Activated naive CD4-positive, alpha-beta T cell treated with anti-CD3 and anti-CD28 coated beads, Interleukin-2, amount 50 U/mL, for 72 hours (primary cell): ENCODE data around the gene BCAS3. TPM values are rescaled to one million over a fixed set of nuclear protein-coding genes. Genes with fewer than 3 reads are reported as not detected.

Experiments
- ATAC-seq, 2 donors: fragments of 150-1000 bp; cut with Tn5 transposase; 2 replicates each; pipeline ENCODE4 v1.10.0; 2021; ENCODE audit warnings: mild to moderate bottlenecking in 2 of 2, moderate library complexity in 2 of 2
- DNase-seq, 2 donors: peaks; one replicate each; pipeline ENCODE4 v3.0.0; 2021 to 2022; ENCODE audit warnings: low spot score in 2 of 2
- H3K27ac Mint-ChIP-seq, 2 donors: one replicate each; pipeline ENCODE4 v1.8.0; 2022; ENCODE audit warnings: mild to moderate bottlenecking in 2 of 2, mixed read lengths in 2 of 2
- H3K36me3 Mint-ChIP-seq, 2 donors: one replicate each; pipeline ENCODE4 v1.8.0; 2022; ENCODE audit warnings: mixed read lengths in 2 of 2
- H3K9me3 Mint-ChIP-seq, 2 donors: one replicate each; pipeline ENCODE4 v1.8.0; 2022; ENCODE audit warnings: mixed read lengths in 2 of 2
- total RNA-seq, 2 donors: library from RNA; stranded (reverse); gene quantifications; one replicate each; pipeline ENCODE4 v1.2.3, GENCODE V29; 2022

BCAS3 gene
- total RNA-seq, 2 donors from 2014 or later: 10.5 to 24.4 TPM

GRCh38 chr17:61397086-61397842 is 719.6 kb downstream of the BCAS3 start:
- H3K9me3 Mint-ChIP-seq: no peaks in the 10 kb centered on the region
- peaks cover 0 to 7% of the 10 kb centered on the region in 2 donors for H3K36me3 Mint-ChIP-seq
- no peak overlapping the region for H3K27ac Mint-ChIP-seq
- DNase-seq (no peak), ATAC-seq (no peak)

DNA sequence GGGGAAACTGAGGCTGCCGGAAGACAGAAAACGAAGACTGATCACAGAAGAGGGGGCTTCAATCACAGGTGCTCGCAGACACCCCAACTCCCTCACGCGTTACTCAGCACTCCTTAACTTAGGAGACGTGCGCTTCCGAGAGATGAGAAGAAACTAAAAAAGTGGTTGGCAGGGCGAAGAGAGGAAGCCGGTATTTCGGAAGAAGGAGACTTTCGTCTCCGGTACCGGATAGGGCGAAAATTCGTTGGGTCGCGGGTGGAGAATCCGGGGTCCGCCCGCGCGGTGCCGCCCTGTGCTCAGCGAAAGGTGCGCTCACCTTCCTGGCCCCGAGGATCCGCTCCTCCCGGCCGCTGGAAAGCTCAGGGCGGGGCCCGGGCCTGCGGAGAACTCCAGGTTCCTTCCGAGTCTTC is 721.1 kb downstream of the BCAS3 start:
- ATAC-seq: no peak
- DNase-seq: no peak
- Mint-ChIP-seq H3K36me3 (peaks cover 0 to 11% of the 10 kb centered on the region in 2 donors), H3K27ac (no peak overlapping the region), H3K9me3 (no peaks in the 10 kb centered on the region)

GRCh38 chr17:61399131-61400065 is 721.7 kb downstream of the BCAS3 start, which contains the start of gene TBX2:
TBX2 (plus strand) TSS chr17:61399843; CDS start chr17:61400177, 334 bp downstream.
- Mint-ChIP-seq H3K36me3 (peaks cover 0 to 11% of the 10 kb centered on the region in 2 donors), H3K9me3 (no peaks in the 10 kb centered on the region), H3K27ac (no peak within 1 kb of the TSS)
- ATAC-seq: no peak
- DNase-seq: no peak

DNA sequence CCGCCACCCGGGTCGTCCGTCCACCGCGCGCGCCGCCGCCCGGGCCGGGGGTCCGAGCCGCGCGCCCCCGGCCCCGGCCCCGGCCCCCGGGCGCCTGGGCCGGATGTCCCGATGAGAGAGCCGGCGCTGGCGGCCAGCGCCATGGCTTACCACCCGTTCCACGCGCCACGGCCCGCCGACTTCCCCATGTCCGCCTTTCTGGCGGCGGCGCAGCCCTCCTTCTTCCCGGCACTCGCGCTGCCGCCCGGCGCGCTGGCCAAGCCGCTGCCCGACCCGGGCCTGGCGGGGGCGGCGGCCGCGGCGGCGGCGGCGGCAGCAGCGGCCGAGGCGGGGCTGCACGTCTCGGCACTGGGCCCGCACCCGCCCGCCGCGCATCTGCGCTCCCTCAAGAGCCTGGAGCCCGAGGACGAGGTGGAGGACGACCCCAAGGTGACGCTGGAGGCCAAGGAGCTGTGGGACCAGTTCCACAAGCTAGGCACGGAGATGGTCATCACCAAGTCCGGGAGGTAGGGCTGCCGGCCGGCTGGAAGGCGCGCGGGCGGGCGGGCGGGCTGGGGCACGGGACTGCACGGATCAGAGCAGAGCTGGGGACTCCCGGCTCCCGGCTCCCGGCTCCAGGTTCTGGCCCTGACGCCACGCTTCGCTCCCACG is 722.5 kb downstream of the BCAS3 start:
- ATAC-seq (no peak), DNase-seq (no peak)
- Mint-ChIP-seq H3K27ac (no peak overlapping the region), H3K9me3 (no peaks in the 10 kb centered on the region), H3K36me3 (peaks cover 0 to 11% of the 10 kb centered on the region in 2 donors)

DNA sequence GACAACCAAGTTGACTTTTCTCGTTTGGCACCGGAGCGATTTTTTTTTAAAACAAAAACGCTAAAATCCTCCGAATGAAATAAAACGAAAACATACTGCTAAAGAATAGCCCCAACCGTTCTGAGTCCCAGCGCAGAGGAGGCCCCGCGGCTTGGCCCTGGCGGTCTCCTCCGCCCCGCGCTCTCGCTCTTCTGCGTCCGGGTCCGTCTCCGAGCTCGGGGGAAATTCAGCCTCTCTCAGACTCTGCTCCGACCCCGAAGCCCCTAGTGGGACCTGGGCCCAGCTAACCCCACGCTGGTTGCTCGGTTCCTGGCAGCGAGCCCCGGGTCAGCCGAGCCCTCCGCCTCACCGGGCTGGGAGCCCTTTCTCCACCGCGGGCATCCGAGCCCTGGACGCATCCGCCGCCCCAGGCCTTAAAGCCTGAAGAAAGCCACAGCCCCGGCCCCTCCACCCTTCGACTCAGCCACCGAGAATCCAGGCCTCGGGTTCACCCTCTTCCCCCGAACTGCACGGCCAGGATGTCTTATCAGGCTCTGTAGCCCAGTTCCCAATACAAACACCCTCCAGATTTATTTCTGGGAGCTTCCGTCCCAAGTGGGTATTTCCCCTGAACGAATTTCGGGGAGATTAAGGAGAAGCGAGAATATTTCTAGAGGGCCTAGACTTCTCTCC is 723.2 kb downstream of the BCAS3 start:
- ATAC-seq: peak in 1 of 2 donors; percentile 13
- Mint-ChIP-seq H3K27ac (no peak overlapping the region), H3K36me3 (peaks cover 0 to 11% of the 10 kb centered on the region in 2 donors), H3K9me3 (no peaks in the 10 kb centered on the region)
- no peak for DNase-seq

- no peak for ATAC-seq
- Mint-ChIP-seq H3K9me3 (no peaks in the 10 kb centered on the region), H3K27ac (no peak overlapping the region), H3K36me3 (peaks cover 0 to 11% of the 10 kb centered on the region in 2 donors)
- no peak for DNase-seq
Observed at GRCh38 chr17:61401389-61402072, 723.9 kb downstream of the BCAS3 start.

DNA sequence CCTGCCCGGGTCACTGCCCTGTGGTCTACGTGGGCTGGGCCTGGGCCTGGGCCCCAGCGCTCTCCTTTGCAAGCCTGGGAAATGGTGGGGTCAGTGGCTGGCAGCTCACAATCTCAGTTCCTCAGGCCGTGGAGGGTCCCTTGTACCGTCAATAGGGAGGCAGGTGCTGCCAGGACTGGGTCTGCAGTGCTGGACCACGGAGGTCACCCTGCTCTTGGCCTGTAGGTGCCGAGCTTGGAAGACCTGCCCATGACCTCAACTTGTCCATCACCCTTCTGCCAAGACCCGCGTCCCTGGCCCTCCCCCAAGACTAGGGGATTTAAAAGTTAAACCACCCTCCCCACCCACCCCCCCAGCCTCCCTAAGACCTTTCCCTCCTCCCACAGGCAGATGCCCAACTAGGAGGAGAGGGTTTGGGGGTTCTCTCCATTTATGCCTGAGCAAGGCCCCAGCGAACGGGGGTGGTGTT is 724.5 kb downstream of the BCAS3 start:
- ATAC-seq: no peak
- Mint-ChIP-seq H3K27ac (no peak overlapping the region), H3K9me3 (no peaks in the 10 kb centered on the region), H3K36me3 (peaks cover 0 to 11% of the 10 kb centered on the region in 2 donors)
- no peak for DNase-seq

GRCh38 chr17:61402978-61403800 is 725.5 kb downstream of the BCAS3 start:
- peak in 1 of 2 donors; percentile 37 for DNase-seq

DNA sequence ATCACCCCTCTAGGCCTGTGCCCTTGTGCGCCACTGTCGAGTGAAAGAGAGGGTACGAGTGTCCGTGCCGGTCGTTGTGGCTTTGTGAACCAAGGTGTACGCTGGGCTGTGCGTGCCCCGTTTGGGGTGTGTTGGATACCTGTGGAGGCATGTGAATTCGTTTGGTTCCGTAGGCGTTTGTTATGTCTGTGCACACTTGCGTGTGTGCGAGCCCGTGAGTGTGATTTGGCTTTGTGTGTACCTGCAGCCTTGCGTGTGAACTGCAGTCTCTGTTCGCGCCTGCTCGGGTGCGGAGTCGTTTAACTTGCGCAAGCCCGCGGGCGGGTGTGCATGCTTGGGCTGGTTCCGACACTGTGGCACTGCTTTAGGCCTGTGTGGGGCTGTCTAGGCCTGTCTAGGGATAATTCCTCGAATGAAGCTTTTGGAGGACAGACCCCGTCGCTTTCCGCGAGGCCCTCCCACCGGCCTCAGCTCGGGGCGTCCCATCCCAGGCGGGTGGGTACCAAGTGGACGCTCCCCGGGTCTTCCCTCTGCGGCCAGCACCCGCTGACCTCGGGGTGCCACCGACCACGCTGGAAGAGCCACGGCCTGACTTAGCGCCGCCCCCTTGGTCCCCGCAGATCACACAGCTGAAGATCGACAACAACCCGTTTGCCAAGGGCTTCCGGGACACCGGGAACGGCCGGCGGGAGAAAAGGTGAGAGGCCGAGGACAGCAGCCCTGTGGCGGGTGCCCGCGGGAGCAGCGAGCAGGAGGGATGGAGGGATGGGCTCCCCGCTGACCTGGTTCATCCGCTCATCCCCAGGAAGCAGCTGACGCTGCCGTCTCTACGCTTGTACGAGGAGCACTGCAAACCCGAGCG is 726.4 kb downstream of the BCAS3 start:
- Mint-ChIP-seq H3K9me3 (no peaks in the 10 kb centered on the region), H3K27ac (no peak overlapping the region), H3K36me3 (peaks cover 0 to 6% of the 10 kb centered on the region in 2 donors)
- DNase-seq (no peak), ATAC-seq (no peak)

More at GRCh38 chr17:61402978-61403800, 725.5 kb downstream of the BCAS3 start:
- peaks cover 0 to 11% of the 10 kb centered on the region in 2 donors for H3K36me3 Mint-ChIP-seq
- peak in 1 of 2 donors; percentile 29 for ATAC-seq
- H3K9me3 Mint-ChIP-seq: no peaks in the 10 kb centered on the region
- peak overlapping the region in 1 of 2 donors; percentile 66 for H3K27ac Mint-ChIP-seq

DNA sequence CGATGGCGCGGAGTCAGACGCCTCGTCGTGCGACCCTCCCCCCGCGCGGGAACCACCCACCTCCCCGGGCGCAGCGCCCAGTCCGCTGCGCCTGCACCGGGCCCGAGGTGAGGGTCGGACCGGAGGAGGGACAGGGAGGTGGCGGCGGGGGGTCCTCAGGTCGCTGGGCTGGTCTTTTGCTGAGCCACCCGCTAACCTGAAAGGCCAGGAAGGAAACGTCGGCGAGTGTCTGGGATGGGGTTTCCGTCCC is 726.9 kb downstream of the BCAS3 start:
- Mint-ChIP-seq H3K27ac (no peak overlapping the region), H3K9me3 (no peaks in the 10 kb centered on the region), H3K36me3 (peaks cover 0 to 6% of the 10 kb centered on the region in 2 donors)
- no peak for DNase-seq
- no peak for ATAC-seq

GRCh38 chr17:61404913-61405685 is 727.4 kb downstream of the BCAS3 start:
- H3K27ac Mint-ChIP-seq: no peak overlapping the region
- ATAC-seq (no peak), DNase-seq (peak in 1 of 2 donors; percentile 46)
- no peaks in the 10 kb centered on the region for H3K9me3 Mint-ChIP-seq
- peaks cover 0 to 6% of the 10 kb centered on the region in 2 donors for H3K36me3 Mint-ChIP-seq

- peaks cover 0 to 6% of the 10 kb centered on the region in 2 donors for H3K36me3 Mint-ChIP-seq
- no peak overlapping the region for H3K27ac Mint-ChIP-seq
- ATAC-seq: no peak
- no peaks in the 10 kb centered on the region for H3K9me3 Mint-ChIP-seq
- peak in 1 of 2 donors; percentile 53 for DNase-seq
Observed at GRCh38 chr17:61405686-61406536, 728.3 kb downstream of the BCAS3 start.

DNA sequence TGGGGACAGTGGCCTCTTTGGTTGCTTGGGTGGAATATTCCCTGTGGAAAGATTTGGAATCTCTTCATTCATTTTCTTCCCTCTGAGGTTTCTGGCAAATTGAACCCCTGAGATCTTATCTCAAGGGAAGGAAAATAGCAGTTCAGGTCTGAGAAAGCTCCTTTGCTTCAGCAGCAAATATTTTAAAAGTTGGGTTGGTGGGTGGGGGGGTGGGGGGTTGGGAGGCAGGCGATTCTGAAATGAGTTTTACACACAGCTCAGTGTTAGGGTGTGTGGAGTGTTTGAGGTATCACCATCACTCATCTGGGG is 728.8 kb downstream of the BCAS3 start:
- no peak for DNase-seq
- H3K36me3 Mint-ChIP-seq: peaks cover 0 to 6% of the 10 kb centered on the region in 2 donors
- no peak overlapping the region for H3K27ac Mint-ChIP-seq
- no peak for ATAC-seq
- H3K9me3 Mint-ChIP-seq: no peaks in the 10 kb centered on the region
